ENCODE measurements around the gene ECEL1.
"Not testable (repeated sequence)": the region's sequence is repeated elsewhere in the genome, so short reads cannot be mapped to it uniquely, and the experiment has no call there.

Gene ECEL1

GRCh38 chr2:232440220-232441018, 47.2 kb downstream of the ECEL1 start:
- peak; percentile 89 for DNase-seq

- DNase-seq = no peak
These were observed 47.9 kb downstream of the ECEL1 start for GRCh38 chr2:232439758-232440135.

- peak; percentile 37 for DNase-seq
These were observed 48.5 kb downstream of the ECEL1 start for GRCh38 chr2:232438951-232439757.

DNA sequence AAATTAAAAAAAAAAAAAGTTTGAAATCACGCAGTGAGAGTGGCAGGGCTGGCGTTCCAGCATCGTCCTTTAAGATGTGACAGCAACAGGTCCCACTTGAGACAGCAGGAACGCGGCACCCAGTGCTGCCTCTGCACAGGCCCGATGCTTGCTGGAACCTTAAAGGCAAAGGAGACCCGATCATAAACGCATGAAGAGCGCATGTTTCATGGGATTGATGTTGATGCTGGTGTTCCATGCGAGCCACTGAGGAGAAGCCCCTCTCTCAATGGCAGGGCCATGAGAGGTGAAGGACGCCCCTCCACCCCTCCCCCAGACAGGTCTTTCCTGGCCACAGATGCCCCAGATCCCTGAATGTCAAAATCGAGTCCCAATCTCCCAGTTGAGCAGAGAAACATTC, 49.5 kb downstream of the ECEL1 start:
- DNase-seq = no peak

GRCh38 chr2:232437195-232437571, 50.5 kb downstream of the ECEL1 start:
- no peak for DNase-seq

DNA sequence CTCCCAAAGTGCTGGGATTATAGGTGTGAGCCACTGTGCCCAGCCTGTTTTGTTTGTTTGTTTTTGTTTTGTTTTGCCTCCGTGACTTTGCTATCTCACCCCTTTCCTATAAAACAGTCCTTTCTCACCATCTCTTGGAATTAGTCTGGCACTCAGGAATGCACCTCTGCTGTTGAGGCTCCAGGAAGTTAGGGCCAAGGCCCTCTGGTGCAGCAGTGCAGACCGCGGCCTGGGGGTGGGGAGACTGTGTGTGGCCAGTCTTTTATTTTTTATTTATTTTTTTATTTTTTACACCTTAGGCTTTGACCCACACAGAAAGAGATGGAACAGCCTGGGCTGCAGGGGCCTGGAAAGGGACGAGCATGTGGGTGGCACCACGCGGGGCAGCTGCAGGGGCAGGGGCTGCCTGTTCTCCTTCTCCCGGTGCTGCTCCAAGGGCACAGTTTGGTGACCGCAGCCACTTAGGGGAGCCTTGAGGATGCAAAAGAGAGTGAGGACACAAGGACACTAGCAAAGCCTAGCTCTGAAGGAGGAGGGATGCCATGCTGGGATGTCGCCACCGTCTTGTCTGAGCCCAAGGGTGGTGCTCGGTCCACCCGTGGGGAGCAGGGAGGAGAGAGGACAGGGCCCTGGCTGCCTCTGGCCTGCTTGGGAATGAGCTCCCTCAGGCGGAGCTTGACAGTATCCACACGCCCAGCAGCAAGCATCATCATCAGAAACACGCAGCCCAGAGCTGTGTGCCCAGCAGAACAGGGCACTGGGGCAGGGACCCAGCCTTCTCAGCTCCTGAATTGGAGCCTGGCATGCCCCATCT, 51.0 kb downstream of the ECEL1 start:
- no peak for DNase-seq

- DNase-seq = no peak
These were observed 51.8 kb downstream of the ECEL1 start for GRCh38 chr2:232435805-232436204.

GRCh38 chr2:232435375-232435648, 52.3 kb downstream of the ECEL1 start:
- DNase-seq = no peak

DNA sequence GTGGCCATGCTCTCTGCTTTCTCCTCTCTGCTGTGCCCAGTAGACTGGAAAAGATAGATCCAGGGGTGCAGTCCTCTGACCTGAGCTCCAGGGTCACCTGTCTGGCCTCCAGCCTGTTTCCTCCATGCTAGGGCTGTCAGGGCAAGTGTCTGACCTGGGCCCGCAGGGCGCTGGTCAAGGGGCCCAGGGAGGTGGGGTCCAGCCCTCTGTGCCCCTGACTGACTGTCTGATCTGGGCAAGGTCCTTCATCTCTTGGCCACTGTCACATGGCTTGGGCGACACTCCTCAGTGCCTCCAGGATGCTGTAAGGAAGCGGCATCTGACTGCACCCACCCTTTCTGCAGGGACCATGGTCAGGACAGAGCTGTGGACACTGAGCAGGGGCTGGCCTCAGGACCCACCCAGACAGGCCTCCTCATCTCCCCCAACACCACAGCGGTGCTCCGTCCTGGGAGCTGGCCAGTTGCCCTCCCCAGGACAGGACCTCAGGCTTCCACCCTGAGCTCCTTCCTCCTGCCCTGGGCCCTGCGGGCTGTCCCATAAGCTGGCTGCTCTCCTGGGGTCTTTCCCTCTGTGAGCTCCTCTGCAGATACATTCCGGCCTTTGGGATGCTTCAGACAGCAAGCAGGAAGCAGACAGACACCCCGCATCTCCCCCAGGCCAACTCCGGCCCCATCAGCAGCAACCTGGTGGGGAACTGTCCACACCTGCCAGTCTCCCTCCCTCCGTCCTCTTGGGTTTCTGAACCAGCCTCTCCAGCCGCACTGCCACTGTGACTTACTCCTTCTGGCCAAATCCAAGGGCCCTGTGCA, 52.9 kb downstream of the ECEL1 start:
- no peak for DNase-seq

DNA sequence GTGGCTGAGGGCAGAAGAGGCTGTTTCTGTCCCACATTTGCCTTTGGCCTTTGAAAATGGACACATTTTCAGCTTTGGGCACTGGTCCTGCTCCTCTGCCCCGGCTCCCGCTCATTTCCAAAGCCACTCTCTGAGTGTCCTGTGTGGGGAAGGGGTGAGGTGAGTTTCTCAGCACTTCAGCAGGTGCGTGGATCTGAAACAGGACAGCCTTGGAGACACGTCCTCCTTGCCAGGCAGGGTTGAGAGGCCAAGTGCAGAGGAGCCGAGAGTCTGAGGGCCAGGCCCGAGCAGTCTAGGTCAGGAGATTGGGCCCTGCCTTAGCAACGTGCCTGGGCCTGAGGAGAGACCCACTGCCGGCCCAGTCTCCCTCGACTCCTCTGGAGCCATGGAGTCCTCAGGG, 53.5 kb downstream of the ECEL1 start:
- no peak for DNase-seq

GRCh38 chr2:232433622-232434021, 54.0 kb downstream of the ECEL1 start:
- DNase-seq = not testable (repeated sequence)

DNA sequence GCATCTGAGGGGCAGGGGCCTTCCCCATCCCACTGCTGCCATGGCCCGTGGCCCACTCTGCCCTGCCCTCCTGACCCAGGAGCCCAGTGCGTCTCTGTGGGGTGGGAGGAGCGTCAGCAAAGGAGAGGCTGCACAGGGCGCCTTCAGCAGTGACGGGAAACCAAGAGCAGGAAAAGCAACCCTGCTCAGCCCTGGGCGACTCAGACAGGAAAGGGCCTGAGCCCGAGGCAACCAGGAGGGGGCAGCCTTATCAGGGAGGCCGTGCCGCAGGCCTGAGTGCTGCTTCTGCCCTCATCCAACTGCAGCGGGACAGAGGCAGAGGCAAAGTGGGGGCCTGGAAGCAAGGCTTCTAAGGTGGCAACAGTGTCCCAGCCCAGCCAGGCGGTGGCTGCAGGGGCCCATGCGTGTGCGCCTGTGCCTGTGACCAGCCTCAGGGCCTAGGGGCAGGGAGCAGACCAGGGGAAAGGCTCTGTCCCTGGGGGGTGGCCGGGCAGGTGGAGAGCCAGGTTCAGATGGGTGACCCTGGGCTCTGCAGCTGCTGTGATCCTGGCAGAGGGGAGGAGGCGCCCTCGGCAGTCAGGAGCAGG, 54.9 kb downstream of the ECEL1 start:
- DNase-seq = no peak

- DNase-seq = no peak
These were observed 55.7 kb downstream of the ECEL1 start for GRCh38 chr2:232431705-232432590.
